IMR-90 (cell line): ENCODE results near the gene MSI2.

Source experiments
- BHLHE40 ChIP-seq: fragments of 150-350 bp; IDR thresholded peaks from 2 replicates; pipeline ENCODE4 v1.6.1; 2016; ENCODE audit warnings: mild to moderate bottlenecking, low read depth, low read length
- CEBPB ChIP-seq: IDR thresholded peaks from 2 replicates; pipeline ENCODE4 v1.6.1; 2012; ENCODE audit warnings: low read depth, low read length, improper control_type of control experiment
- CTCF ChIP-seq: conservative IDR thresholded peaks from 2 replicates; pipeline ENCODE4 v1.5.1; 2012; ENCODE audit warnings: mild to moderate bottlenecking, low read depth, low read length, improper control_type of control experiment
- ELK1 ChIP-seq: fragments of 150-350 bp; IDR thresholded peaks from 2 replicates; pipeline ENCODE4 v1.6.1; 2016; ENCODE audit warnings: low read depth, mild to moderate bottlenecking, low read length, moderate library complexity, borderline replicate concordance
- FOS ChIP-seq: fragments of 150-350 bp; IDR thresholded peaks from 2 replicates; pipeline ENCODE4 v1.6.1; 2016; ENCODE audit warnings: low read depth, low read length
- MAZ ChIP-seq: IDR thresholded peaks from 2 replicates; pipeline ENCODE4 v1.6.1; 2012; ENCODE audit warnings: low read depth, mild to moderate bottlenecking, low read length, improper control_type of control experiment, moderate library complexity, borderline replicate concordance
- MXI1 ChIP-seq: IDR thresholded peaks from 2 replicates; pipeline ENCODE4 v1.6.1; 2012; ENCODE audit warnings: low read depth, mild to moderate bottlenecking, low read length, moderate library complexity, borderline replicate concordance
- POLR2A ChIP-seq: IDR thresholded peaks from 2 replicates; pipeline ENCODE4 v1.6.1; 2012; ENCODE audit warnings: mild to moderate bottlenecking, low read depth, low read length
- RAD21 ChIP-seq: IDR thresholded peaks from 2 replicates; pipeline ENCODE4 v1.6.1; 2012; ENCODE audit warnings: low read length, improper control_type of control experiment
- RCOR1 ChIP-seq: IDR thresholded peaks from 2 replicates; pipeline ENCODE4 v1.6.1; 2012; ENCODE audit warnings: mild to moderate bottlenecking, low read length, improper control_type of control experiment; ENCODE audit not compliant: insufficient replicate concordance
- RFX5 ChIP-seq: IDR thresholded peaks from 2 replicates; pipeline ENCODE4 v1.8.0; 2012; ENCODE audit warnings: low read depth, mild to moderate bottlenecking, low read length, moderate library complexity
- SMC3 ChIP-seq: fragments of 150-350 bp; IDR thresholded peaks from 2 replicates; pipeline ENCODE4 v1.6.1; 2016; ENCODE audit warnings: low read depth, mild to moderate bottlenecking, antibody characterized with exemption, low read length, moderate library complexity
- USF2 ChIP-seq: fragments of 150-350 bp; IDR thresholded peaks from 2 replicates; pipeline ENCODE4 v1.6.1; 2017; ENCODE audit warnings: mild to moderate bottlenecking, antibody characterized with exemption, low read length, low read depth

- no peak for TF ChIP-seq CTCF
- TF ChIP-seq POLR2A, result no peak
- TF ChIP-seq RFX5, result no peak
- no peak for TF ChIP-seq RAD21
- no peak for TF ChIP-seq SMC3
- TF ChIP-seq CEBPB, result no peak
- no peak for TF ChIP-seq BHLHE40
- TF ChIP-seq RCOR1, result no peak
- no peak for TF ChIP-seq MAZ
- no peak for TF ChIP-seq FOS
- TF ChIP-seq USF2, result no peak
- no peak for TF ChIP-seq ELK1
- no peak for TF ChIP-seq MXI1
Observed at GRCh38 chr17:57565176-57565575, 308.9 kb downstream of the MSI2 start.
